Left lung (tissue), 10 donors: Measurements from ENCODE around the gene ENPP7. TPM values are rescaled to one million over a fixed set of nuclear protein-coding genes. Genes with fewer than 3 reads are reported as not detected.

Source experiments
- ATAC-seq: fragments of 200-7000 bp; cut with Tn5 transposase; one replicate; pipeline ENCODE4 v1.9.1; 2020; ENCODE audit warnings: moderate library complexity
- DNase-seq, 4 donors: peaks; one replicate each; pipeline ENCODE4 v3.0.0-alpha.2; 2013 to 2020
- H3K27ac ChIP-seq, 2 donors: fragments of 200-600 bp; sonication (generic) in 1 of 2; one replicate each; pipeline versions ENCODE4 v1.5.0 to v1.8.0; 2020 to 2021
- H3K27me3 ChIP-seq, 2 donors: fragments of 200-600 bp; sonication (generic) in 1 of 2; one replicate each; pipeline versions ENCODE4 v1.5.0 to v1.8.0; 2020 to 2021
- H3K36me3 ChIP-seq, 2 donors: fragments of 200-600 bp; sonication (generic) in 1 of 2; one replicate each; pipeline versions ENCODE4 v1.5.0 to v1.8.0; 2020 to 2021
- H3K4me1 ChIP-seq, 2 donors: fragments of 200-600 bp; one replicate each; pipeline ENCODE4 v1.8.0; 2021
- H3K4me3 ChIP-seq, 2 donors: fragments of 200-600 bp; sonication (generic) in 1 of 2; one replicate each; pipeline versions ENCODE4 v1.5.0 to v1.8.0; 2020 to 2021; ENCODE audit warnings: mild to moderate bottlenecking in 1 of 2
- H3K9me3 ChIP-seq, 2 donors: fragments of 200-600 bp; sonication (generic) in 1 of 2; one replicate each; pipeline versions ENCODE4 v1.5.0 to v1.8.0; 2020 to 2021
- CTCF ChIP-seq, 2 donors: fragments of 200-600 bp; sonication (generic) in 1 of 2; IDR thresholded peaks; one replicate each; pipeline versions ENCODE4 v1.5.0 to v1.8.0; 2021; ENCODE audit warnings: antibody characterized with exemption in 2 of 2
- intact Hi-C, 2 donors: fragments of 100-400 bp; cut with DNase I; formaldehyde crosslinking; loops; one replicate each; pipeline versions ENCODE4 v1.11.2 to v1.14.2; 2022
- polyA plus RNA-seq, 6 donors: library from polyadenylated mRNA; unstranded; fragments of 120-200 nt; gene quantifications; one replicate each; pipeline ENCODE4 v1.2.1, GENCODE V29; 2013; ENCODE audit not compliant: insufficient read length in 6 of 6
- total RNA-seq, 2 donors: library from RNA; stranded (reverse); fragmentation: NEBNext Ultra II Directional; extraction: Animal tissue kit (Norgen Biotek cat#: 25700); gene quantifications; one replicate each; pipeline ENCODE4 v1.2.1, GENCODE V29; 2021
- donor health status: DM: no; HTN: yes; CAD: no.
- donor health status: DM: no; HTN: no; CAD: no.

The ENPP7 gene
- total and polyA plus RNA-seq, 8 donors: 0.18 TPM; not detected in 7

GRCh38 chr17:79755591-79755990, 24.8 kb downstream of the ENPP7 start:
- no peaks in the 10 kb centered on the region for H3K4me1 ChIP-seq
- ATAC-seq: no peak
- TF ChIP-seq CTCF (IDR thresholded peaks at IDR 0.05): no peak
- no peaks in the 10 kb centered on the region for H3K36me3 ChIP-seq
- no peak overlapping the region for H3K27ac ChIP-seq
- no peak overlapping the region for H3K4me3 ChIP-seq
- peaks cover 5 to 45% of the 10 kb centered on the region in 2 donors for H3K27me3 ChIP-seq
- H3K9me3 ChIP-seq: no peaks in the 10 kb centered on the region
- peak in 1 of 4 donors; percentile 10 for DNase-seq
- intact Hi-C loops: no loop called here

GRCh38 chr17:79757140-79757745, 26.5 kb downstream of the ENPP7 start:
- Histone ChIP-seq H3K27me3 (peaks cover 0 to 29% of the 10 kb centered on the region in 2 donors), H3K9me3 (no peaks in the 10 kb centered on the region), H3K4me3 (no peak overlapping the region), H3K27ac (no peak overlapping the region), H3K4me1 (no peaks in the 10 kb centered on the region), H3K36me3 (no peaks in the 10 kb centered on the region)
- ATAC-seq: no peak
- TF ChIP-seq CTCF (IDR thresholded peaks at IDR 0.05): no peak
- DNase-seq: peak in 1 of 4 donors; percentile 37
- intact Hi-C loops: no loop called here

GRCh38 chr17:79758271-79758670, 27.5 kb downstream of the ENPP7 start:
- H3K4me3 ChIP-seq: no peak overlapping the region
- H3K4me1 ChIP-seq: no peaks in the 10 kb centered on the region
- ATAC-seq: no peak
- H3K27me3 ChIP-seq: peaks cover 0 to 18% of the 10 kb centered on the region in 2 donors
- no peaks in the 10 kb centered on the region for H3K36me3 ChIP-seq
- H3K27ac ChIP-seq: no peak overlapping the region
- no peak for DNase-seq
- TF ChIP-seq CTCF (IDR thresholded peaks at IDR 0.05): no peak
- no peaks in the 10 kb centered on the region for H3K9me3 ChIP-seq
- intact Hi-C loops: no loop called here

GRCh38 chr17:79760197-79760906, 29.6 kb downstream of the ENPP7 start:
- no peak for TF ChIP-seq CTCF (IDR thresholded peaks at IDR 0.05)
- Histone ChIP-seq H3K27ac (no peak overlapping the region), H3K9me3 (no peaks in the 10 kb centered on the region), H3K4me3 (no peak overlapping the region), H3K27me3 (no peaks in the 10 kb centered on the region), H3K36me3 (no peaks in the 10 kb centered on the region), H3K4me1 (no peaks in the 10 kb centered on the region)
- intact Hi-C loops: no loop called here
- ATAC-seq: no peak
- DNase-seq: peak in 1 of 4 donors; percentile 45

- H3K9me3 ChIP-seq: no peaks in the 10 kb centered on the region
- H3K4me1 ChIP-seq: no peaks in the 10 kb centered on the region
- intact Hi-C loops: no loop called here
- DNase-seq (peak in 1 of 4 donors; percentile 66), ATAC-seq (no peak)
- H3K27me3 ChIP-seq: no peaks in the 10 kb centered on the region
- TF ChIP-seq CTCF (IDR thresholded peaks at IDR 0.05): no peak
- H3K36me3 ChIP-seq: no peaks in the 10 kb centered on the region
- no peak overlapping the region for H3K4me3 ChIP-seq
- no peak overlapping the region for H3K27ac ChIP-seq
Measured at GRCh38 chr17:79761894-79762589, 31.3 kb downstream of the ENPP7 start.
